Liver (tissue), 9 donors: ENCODE data around the gene C19orf33. TPM values are rescaled to one million over a fixed set of nuclear protein-coding genes. Genes with fewer than 3 reads are reported as not detected.

Source experiments
- DNase-seq: peaks from one replicate; pipeline ENCODE4 v3.0.0-alpha.2; 2017; ENCODE audit warnings: low spot score
- H3K27ac ChIP-seq, 2 donors: one replicate each; pipeline ENCODE4 v1.7.0; 2013; ENCODE audit warnings: inconsistent platforms in 2 of 2, low read length in 2 of 2, control low read depth in 1 of 2, low read depth in 1 of 2, mild to moderate bottlenecking in 1 of 2
- H3K27me3 ChIP-seq, 4 donors: one replicate each; pipeline versions ENCODE4 v1.6.1 to v1.7.0; 2013; ENCODE audit warnings: low read length in 3 of 4, inconsistent platforms in 1 of 4, mild to moderate bottlenecking in 1 of 4, moderate library complexity in 1 of 4; ENCODE audit not compliant: control insufficient read depth in 4 of 4, insufficient read depth in 4 of 4
- H3K36me3 ChIP-seq, 4 donors: one replicate each; pipeline versions ENCODE4 v1.6.1 to v1.7.0; 2013; ENCODE audit warnings: low read length in 3 of 4, mild to moderate bottlenecking in 3 of 4, low read depth in 1 of 4, moderate library complexity in 1 of 4; ENCODE audit not compliant: control insufficient read depth in 4 of 4, insufficient read depth in 3 of 4
- H3K4me1 ChIP-seq, 4 donors: one replicate each; pipeline versions ENCODE4 v1.6.1 to v1.7.0; 2013; ENCODE audit warnings: low read length in 3 of 4, mild to moderate bottlenecking in 3 of 4, moderate library complexity in 1 of 4; ENCODE audit not compliant: control insufficient read depth in 4 of 4, insufficient read depth in 4 of 4
- H3K4me3 ChIP-seq, 3 donors: one replicate each; pipeline versions ENCODE4 v1.6.1 to v1.7.0; 2013; ENCODE audit warnings: low read length in 3 of 3, control low read depth in 1 of 3, low read depth in 1 of 3, mild to moderate bottlenecking in 1 of 3
- H3K9ac ChIP-seq, 2 donors: one replicate each; pipeline ENCODE4 v1.7.0; 2013; ENCODE audit warnings: low read length in 2 of 2, mild to moderate bottlenecking in 2 of 2, moderate library complexity in 2 of 2, control low read depth in 1 of 2, low read depth in 1 of 2
- H3K9me3 ChIP-seq, 4 donors: one replicate each; pipeline versions ENCODE4 v1.6.1 to v1.7.0; 2013; ENCODE audit warnings: low read length in 3 of 4; ENCODE audit not compliant: control insufficient read depth in 4 of 4
- EGR1 ChIP-seq, 2 donors: IDR thresholded peaks; 2 replicates each; pipeline ENCODE4 v1.6.1; 2016 to 2018; ENCODE audit warnings: antibody characterized with exemption in 2 of 2, low read depth in 2 of 2
- FOXA1 ChIP-seq: IDR thresholded peaks from 2 replicates; pipeline ENCODE4 v1.6.1; 2016; ENCODE audit warnings: antibody characterized with exemption
- FOXA2 ChIP-seq: IDR thresholded peaks from 2 replicates; pipeline ENCODE4 v1.6.1; 2016; ENCODE audit warnings: antibody characterized with exemption
- GABPA ChIP-seq, 2 donors: IDR thresholded peaks in 1 of 2; conservative IDR thresholded peaks in 1 of 2; 2 replicates each; pipeline ENCODE4 v1.6.1; 2016; ENCODE audit warnings: antibody characterized with exemption in 2 of 2, mild to moderate bottlenecking in 1 of 2, moderate library complexity in 1 of 2
- HNF4A ChIP-seq, 2 donors: conservative IDR thresholded peaks; 2 replicates each; pipeline ENCODE4 v1.6.1; 2016; ENCODE audit warnings: antibody characterized with exemption in 2 of 2, mild to moderate bottlenecking in 2 of 2
- HNF4G ChIP-seq: IDR thresholded peaks from 2 replicates; pipeline ENCODE4 v1.6.1; 2016; ENCODE audit warnings: antibody characterized with exemption
- JUND ChIP-seq, 2 donors: IDR thresholded peaks; 2 replicates each; pipeline ENCODE4 v1.6.1; 2016; ENCODE audit warnings: antibody characterized with exemption in 2 of 2
- NR2F2 ChIP-seq: IDR thresholded peaks from 2 replicates; pipeline ENCODE4 v1.6.1; 2016; ENCODE audit warnings: antibody characterized with exemption
- RAD21 ChIP-seq, 2 donors: IDR thresholded peaks; 2 replicates each; pipeline ENCODE4 v1.6.1; 2016; ENCODE audit warnings: antibody characterized with exemption in 2 of 2, mild to moderate bottlenecking in 2 of 2
- RXRA ChIP-seq, 2 donors: IDR thresholded peaks; 2 replicates each; pipeline ENCODE4 v1.6.1; 2017 to 2018; ENCODE audit warnings: antibody characterized with exemption in 2 of 2, mild to moderate bottlenecking in 1 of 2
- SP1 ChIP-seq: IDR thresholded peaks from 2 replicates; pipeline ENCODE4 v1.6.1; 2018; ENCODE audit warnings: antibody characterized with exemption, mild to moderate bottlenecking
- TAF1 ChIP-seq: conservative IDR thresholded peaks from 2 replicates; pipeline ENCODE4 v1.6.1; 2016; ENCODE audit warnings: antibody characterized with exemption, mild to moderate bottlenecking
- YY1 ChIP-seq: IDR thresholded peaks from 2 replicates; pipeline ENCODE4 v1.6.1; 2016; ENCODE audit warnings: antibody characterized with exemption, mild to moderate bottlenecking
- WGBS: extraction: QIAGEN DNeasy Blood & Tissue Kit; methylation state at CpG from one replicate; pipeline ENCODE4 v1.1.7; 2013; 5-methylcytosine and 5-hydroxymethylcytosine counted together
- polyA plus RNA-seq, 2 donors: library from polyadenylated mRNA; stranded (reverse) in 1 of 2; unstranded in 1 of 2; fragments of 200-250 nt in 1 of 2; fragments of >200 nt in 1 of 2; fragmentation: Nextera tagmentation in 1 of 2; extraction: Ambion mirVana in 1 of 2; gene quantifications; one replicate each; pipeline versions ENCODE4 v1.2.1 to v1.2.3, GENCODE V29; 2013 to 2015
- total RNA-seq, 2 donors: library from RNA; depleted of rRNA; stranded (reverse); fragments of >200 nt; gene quantifications; one replicate each; pipeline ENCODE4 v1.2.3, GENCODE V29; 2014
- TF ChIP-seq, protein P1 (sequence below): fragments of 150-350 bp; IDR thresholded peaks from 2 replicates; pipeline ENCODE4 v1.5.1; 2017; ENCODE audit warnings: improper control_type of control experiment, low read depth, low read length; ENCODE audit not compliant: missing input control
- TF ChIP-seq, protein P2 (sequence below): IDR thresholded peaks from 2 replicates; pipeline ENCODE4 v1.6.1; 2016; ENCODE audit warnings: antibody characterized with exemption
- TF ChIP-seq, protein P3 (sequence below): IDR thresholded peaks from 2 replicates; pipeline ENCODE4 v1.6.1; 2016; ENCODE audit warnings: antibody characterized with exemption
- TF ChIP-seq, protein P4 (sequence below): IDR thresholded peaks from 2 replicates; pipeline ENCODE4 v1.6.1; 2016; ENCODE audit warnings: antibody characterized with exemption
- TF ChIP-seq, protein P5 (sequence below): IDR thresholded peaks from 2 replicates; pipeline ENCODE4 v1.6.1; 2016; ENCODE audit warnings: antibody characterized with exemption, mild to moderate bottlenecking
- donor health status: healthy.
- donor health status: healthy.
- donor health status: healthy.
- donor health status: healthy.
- donor health status: healthy.

C19orf33 gene
- total and polyA plus RNA-seq, 4 donors: 0.36 to 1.6 TPM; not detected in 2

DNA sequence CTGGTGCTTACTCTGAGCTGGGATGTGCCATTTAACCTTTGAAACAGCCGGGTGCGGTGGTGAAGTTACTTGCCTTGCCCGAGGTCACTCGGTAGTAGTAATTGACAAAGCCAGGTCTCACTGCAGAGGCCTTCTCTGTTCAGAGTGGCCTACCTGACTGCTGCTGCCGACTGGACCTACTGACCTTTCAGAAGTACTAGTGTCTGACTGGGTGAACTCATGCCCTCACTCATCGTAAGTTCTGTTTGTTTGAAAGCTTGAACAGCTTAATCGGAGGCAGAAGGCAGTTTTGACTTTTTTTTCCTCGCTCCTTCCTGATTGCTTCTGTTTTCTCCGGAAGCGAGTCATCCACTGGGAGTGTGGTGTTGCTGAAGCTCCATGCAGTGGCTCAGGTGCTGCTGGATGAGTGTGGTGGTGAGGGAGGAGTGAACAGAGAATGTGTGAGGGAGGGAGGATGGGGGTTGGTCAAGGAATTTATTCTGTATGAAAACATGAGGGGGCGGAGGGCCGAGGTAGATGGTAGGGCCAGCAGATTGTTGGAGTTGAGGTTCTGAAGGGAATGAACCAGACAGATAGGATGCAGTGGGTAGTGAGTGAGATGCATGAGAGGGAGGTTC lies 37.0 kb upstream of the C19orf33 start:
- Histone ChIP-seq H3K27me3 (no peaks in the 10 kb centered on the region), H3K36me3 (no peaks in the 10 kb centered on the region), H3K9me3 (no peaks in the 10 kb centered on the region), H3K9ac (no peak overlapping the region), H3K4me3 (no peak overlapping the region), H3K4me1 (peaks cover 0 to 12% (median 9%) of the 10 kb centered on the region in 4 donors), H3K27ac (peak overlapping the region; percentile 31 to 37)
- 58% methylated on average over 12 of the region's 12 CpGs for WGBS
- no peak for DNase-seq
- TF ChIP-seq FOXA1 (no peak), HNF4A (conservative IDR thresholded peaks at IDR 0.05) (no peak), RAD21 (IDR thresholded peaks at IDR 0.05) (no peak), HNF4G (no peak), GABPA (IDR thresholded peaks at IDR 0.05 in 1 of 2, conservative IDR thresholded peaks at IDR 0.05 in 1 of 2) (no peak), TAF1 (no peak), YY1 (no peak), RXRA (IDR thresholded peaks at IDR 0.05) (no peak), NR2F2 (no peak), SP1 (no peak), FOXA2 (no peak), JUND (IDR thresholded peaks at IDR 0.05) (no peak), EGR1 (IDR thresholded peaks at IDR 0.05; ENCODE audit: low read depth in 2 of 2) (no peak)
- TF ChIP-seq, protein P1, sequence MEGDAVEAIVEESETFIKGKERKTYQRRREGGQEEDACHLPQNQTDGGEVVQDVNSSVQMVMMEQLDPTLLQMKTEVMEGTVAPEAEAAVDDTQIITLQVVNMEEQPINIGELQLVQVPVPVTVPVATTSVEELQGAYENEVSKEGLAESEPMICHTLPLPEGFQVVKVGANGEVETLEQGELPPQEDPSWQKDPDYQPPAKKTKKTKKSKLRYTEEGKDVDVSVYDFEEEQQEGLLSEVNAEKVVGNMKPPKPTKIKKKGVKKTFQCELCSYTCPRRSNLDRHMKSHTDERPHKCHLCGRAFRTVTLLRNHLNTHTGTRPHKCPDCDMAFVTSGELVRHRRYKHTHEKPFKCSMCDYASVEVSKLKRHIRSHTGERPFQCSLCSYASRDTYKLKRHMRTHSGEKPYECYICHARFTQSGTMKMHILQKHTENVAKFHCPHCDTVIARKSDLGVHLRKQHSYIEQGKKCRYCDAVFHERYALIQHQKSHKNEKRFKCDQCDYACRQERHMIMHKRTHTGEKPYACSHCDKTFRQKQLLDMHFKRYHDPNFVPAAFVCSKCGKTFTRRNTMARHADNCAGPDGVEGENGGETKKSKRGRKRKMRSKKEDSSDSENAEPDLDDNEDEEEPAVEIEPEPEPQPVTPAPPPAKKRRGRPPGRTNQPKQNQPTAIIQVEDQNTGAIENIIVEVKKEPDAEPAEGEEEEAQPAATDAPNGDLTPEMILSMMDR: no peak
- TF ChIP-seq, protein P2, sequence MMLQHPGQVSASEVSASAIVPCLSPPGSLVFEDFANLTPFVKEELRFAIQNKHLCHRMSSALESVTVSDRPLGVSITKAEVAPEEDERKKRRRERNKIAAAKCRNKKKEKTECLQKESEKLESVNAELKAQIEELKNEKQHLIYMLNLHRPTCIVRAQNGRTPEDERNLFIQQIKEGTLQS: no peak
- TF ChIP-seq, protein P3, sequence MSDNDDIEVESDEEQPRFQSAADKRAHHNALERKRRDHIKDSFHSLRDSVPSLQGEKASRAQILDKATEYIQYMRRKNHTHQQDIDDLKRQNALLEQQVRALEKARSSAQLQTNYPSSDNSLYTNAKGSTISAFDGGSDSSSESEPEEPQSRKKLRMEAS: no peak
- TF ChIP-seq, protein P4, sequence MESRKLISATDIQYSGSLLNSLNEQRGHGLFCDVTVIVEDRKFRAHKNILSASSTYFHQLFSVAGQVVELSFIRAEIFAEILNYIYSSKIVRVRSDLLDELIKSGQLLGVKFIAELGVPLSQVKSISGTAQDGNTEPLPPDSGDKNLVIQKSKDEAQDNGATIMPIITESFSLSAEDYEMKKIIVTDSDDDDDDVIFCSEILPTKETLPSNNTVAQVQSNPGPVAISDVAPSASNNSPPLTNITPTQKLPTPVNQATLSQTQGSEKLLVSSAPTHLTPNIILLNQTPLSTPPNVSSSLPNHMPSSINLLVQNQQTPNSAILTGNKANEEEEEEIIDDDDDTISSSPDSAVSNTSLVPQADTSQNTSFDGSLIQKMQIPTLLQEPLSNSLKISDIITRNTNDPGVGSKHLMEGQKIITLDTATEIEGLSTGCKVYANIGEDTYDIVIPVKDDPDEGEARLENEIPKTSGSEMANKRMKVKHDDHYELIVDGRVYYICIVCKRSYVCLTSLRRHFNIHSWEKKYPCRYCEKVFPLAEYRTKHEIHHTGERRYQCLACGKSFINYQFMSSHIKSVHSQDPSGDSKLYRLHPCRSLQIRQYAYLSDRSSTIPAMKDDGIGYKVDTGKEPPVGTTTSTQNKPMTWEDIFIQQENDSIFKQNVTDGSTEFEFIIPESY: no peak
- TF ChIP-seq, protein P5, sequence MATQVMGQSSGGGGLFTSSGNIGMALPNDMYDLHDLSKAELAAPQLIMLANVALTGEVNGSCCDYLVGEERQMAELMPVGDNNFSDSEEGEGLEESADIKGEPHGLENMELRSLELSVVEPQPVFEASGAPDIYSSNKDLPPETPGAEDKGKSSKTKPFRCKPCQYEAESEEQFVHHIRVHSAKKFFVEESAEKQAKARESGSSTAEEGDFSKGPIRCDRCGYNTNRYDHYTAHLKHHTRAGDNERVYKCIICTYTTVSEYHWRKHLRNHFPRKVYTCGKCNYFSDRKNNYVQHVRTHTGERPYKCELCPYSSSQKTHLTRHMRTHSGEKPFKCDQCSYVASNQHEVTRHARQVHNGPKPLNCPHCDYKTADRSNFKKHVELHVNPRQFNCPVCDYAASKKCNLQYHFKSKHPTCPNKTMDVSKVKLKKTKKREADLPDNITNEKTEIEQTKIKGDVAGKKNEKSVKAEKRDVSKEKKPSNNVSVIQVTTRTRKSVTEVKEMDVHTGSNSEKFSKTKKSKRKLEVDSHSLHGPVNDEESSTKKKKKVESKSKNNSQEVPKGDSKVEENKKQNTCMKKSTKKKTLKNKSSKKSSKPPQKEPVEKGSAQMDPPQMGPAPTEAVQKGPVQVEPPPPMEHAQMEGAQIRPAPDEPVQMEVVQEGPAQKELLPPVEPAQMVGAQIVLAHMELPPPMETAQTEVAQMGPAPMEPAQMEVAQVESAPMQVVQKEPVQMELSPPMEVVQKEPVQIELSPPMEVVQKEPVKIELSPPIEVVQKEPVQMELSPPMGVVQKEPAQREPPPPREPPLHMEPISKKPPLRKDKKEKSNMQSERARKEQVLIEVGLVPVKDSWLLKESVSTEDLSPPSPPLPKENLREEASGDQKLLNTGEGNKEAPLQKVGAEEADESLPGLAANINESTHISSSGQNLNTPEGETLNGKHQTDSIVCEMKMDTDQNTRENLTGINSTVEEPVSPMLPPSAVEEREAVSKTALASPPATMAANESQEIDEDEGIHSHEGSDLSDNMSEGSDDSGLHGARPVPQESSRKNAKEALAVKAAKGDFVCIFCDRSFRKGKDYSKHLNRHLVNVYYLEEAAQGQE: no peak
